SK-N-SH (cell line): ENCODE data around the gene COL24A1. TPM values are rescaled to one million over a fixed set of nuclear protein-coding genes. Genes with fewer than 3 reads are reported as not detected.

ENCODE experiments used
- CTCF ChIA-PET: fragments of 300-600, 350-600 bp; formaldehyde crosslinking; extraction: SDS; loops from one replicate; lab custom pipeline; 2021; lab: Yijun Ruan, JAX
- POLR2A ChIA-PET: fragments of 350-600 bp; sonication (Branson Sonifier 250); formaldehyde crosslinking; extraction: SDS; loops from one replicate; lab custom pipeline; 2020; ENCODE audit warnings: antibody characterized with exemption, inconsistent platforms; lab: Yijun Ruan, JAX
- DNase-seq: peaks from one replicate; pipeline ENCODE4 v3.0.0; 2012
- H2AFZ ChIP-seq: fragments of 200-600 bp; sonication (generic); 2 replicates; pipeline ENCODE4 v1.8.1; 2016; ENCODE audit warnings: antibody characterized with exemption, mild to moderate bottlenecking, low read depth
- H3F3A ChIP-seq: fragments of 200-600 bp; sonication (generic); replicated peaks from 2 replicates; pipeline ENCODE3; 2016; ENCODE audit warnings: antibody characterized with exemption, mild to moderate bottlenecking; ENCODE audit not compliant: insufficient read depth
- H3K27ac ChIP-seq, 2 experiments: fragments of 200-500 bp in 1 of 2; fragments of 200-600 bp in 1 of 2; sonication (Bioruptor generic) in 1 of 2; sonication (generic), shearing (Covaris generic) in 1 of 2; 2 replicates each; pipeline versions ENCODE4 v1.5.1 to v1.6.1; 2014 to 2016; ENCODE audit warnings: low read depth in 2 of 2, inconsistent platforms in 1 of 2, low read length in 1 of 2, mild to moderate bottlenecking in 1 of 2, mixed read lengths in 1 of 2
- H3K27me3 ChIP-seq: fragments of 200-600 bp; sonication (generic), shearing (Covaris generic); 2 replicates; pipeline ENCODE4 v1.6.1; 2016; ENCODE audit warnings: mixed run types; ENCODE audit not compliant: insufficient read depth
- H3K36me3 ChIP-seq, 2 experiments: fragments of 200-500 bp in 1 of 2; fragments of 200-600 bp in 1 of 2; sonication (Bioruptor generic) in 1 of 2; sonication (generic) in 1 of 2; replicated peaks in 1 of 2; 2 replicates each; pipeline versions ENCODE3 to v1.5.1; 2014 to 2016; ENCODE audit warnings: low read length in 1 of 2, mild to moderate bottlenecking in 1 of 2; ENCODE audit not compliant: insufficient read depth in 2 of 2, control insufficient read depth in 1 of 2
- H3K4me1 ChIP-seq, 2 experiments: fragments of 200-500 bp in 1 of 2; fragments of 200-600 bp in 1 of 2; sonication (Bioruptor generic) in 1 of 2; sonication (generic), shearing (Covaris generic) in 1 of 2; 2 replicates each; pipeline versions ENCODE4 v1.5.1 to v1.6.1; 2014 to 2016; ENCODE audit warnings: low read depth in 1 of 2, low read length in 1 of 2, mixed run types in 1 of 2; ENCODE audit not compliant: insufficient read depth in 2 of 2, control insufficient read depth in 1 of 2
- H3K4me2 ChIP-seq: fragments of 200-600 bp; sonication (generic), shearing (Covaris generic); 2 replicates; pipeline ENCODE4 v1.6.1; 2017; ENCODE audit warnings: mixed run types
- H3K4me3 ChIP-seq, 2 experiments: fragments of 200-500 bp in 1 of 2; fragments of 200-600 bp in 1 of 2; sonication (Bioruptor generic) in 1 of 2; sonication (generic), shearing (Covaris generic) in 1 of 2; 2 replicates each; pipeline versions ENCODE4 v1.5.1 to v1.8.1; 2014 to 2016; ENCODE audit warnings: low read depth in 2 of 2, inconsistent platforms in 1 of 2, low read length in 1 of 2, mild to moderate bottlenecking in 1 of 2, mixed read lengths in 1 of 2, moderate library complexity in 1 of 2
- H3K79me2 ChIP-seq: fragments of 200-600 bp; sonication (generic); 2 replicates; pipeline ENCODE4 v1.8.1; 2017; ENCODE audit warnings: mild to moderate bottlenecking; ENCODE audit not compliant: insufficient read depth
- H3K9ac ChIP-seq: fragments of 200-600 bp; sonication (generic); 2 replicates; pipeline ENCODE4 v1.6.1; 2017; ENCODE audit warnings: mixed run types
- H3K9me2 ChIP-seq: fragments of 200-600 bp; sonication (generic); 2 replicates; pipeline ENCODE4 v1.6.1; 2017; ENCODE audit warnings: mixed run types
- H3K9me3 ChIP-seq: fragments of 200-600 bp; sonication (generic); 2 replicates; pipeline ENCODE4 v1.6.1; 2017; ENCODE audit warnings: mixed run types, mild to moderate bottlenecking, moderate library complexity
- H4K20me1 ChIP-seq: fragments of 200-600 bp; sonication (generic); 2 replicates; pipeline ENCODE4 v1.6.1; 2017; ENCODE audit warnings: mild to moderate bottlenecking, mixed run types; ENCODE audit not compliant: insufficient read depth
- EZH2phosphoT487 ChIP-seq: fragments of 200-600 bp; sonication (generic); IDR thresholded peaks from 2 replicates; pipeline ENCODE4 v1.6.1; 2017; ENCODE audit warnings: low read depth, mixed run types, mild to moderate bottlenecking, antibody characterized with exemption, moderate library complexity, borderline replicate concordance
- JUND ChIP-seq: IDR thresholded peaks from 2 replicates; pipeline ENCODE4 v1.4.0; 2012
- POLR2AphosphoS5 ChIP-seq: IDR thresholded peaks from 2 replicates; pipeline ENCODE4 v1.6.1; 2012; ENCODE audit warnings: low read depth, low read length
- RAD21 ChIP-seq: IDR thresholded peaks from 2 replicates; pipeline ENCODE4 v1.6.1; 2012; ENCODE audit warnings: mild to moderate bottlenecking, low read length
- SMC3 ChIP-seq: IDR thresholded peaks from 2 replicates; pipeline ENCODE4 v1.6.1; 2012; ENCODE audit warnings: low read depth, low read length, improper control_type of control experiment
- TCF12 ChIP-seq: IDR thresholded peaks from 2 replicates; pipeline ENCODE4 v1.4.0; 2012
- WGBS: methylation state at CpG from one replicate; pipeline ENCODE4 v1.1.6; 2017; ENCODE audit warnings: low lambda C conversion rate; 5-methylcytosine and 5-hydroxymethylcytosine counted together
- polyA plus RNA-seq, 3 experiments: library from polyadenylated mRNA; depleted of rRNA; stranded (reverse); fragments of >200 nt; gene quantifications; 2 replicates each; pipeline ENCODE4 v1.2.3, GENCODE V29; 2012
- TF ChIP-seq, protein P1 (sequence below): fragments of 200-600 bp; sonication (generic); IDR thresholded peaks from 2 replicates; pipeline ENCODE4 v1.6.1; 2017; ENCODE audit warnings: antibody characterized with exemption, mild to moderate bottlenecking, moderate library complexity

COL24A1 gene
- polyA plus RNA-seq, 1 of the 3 experiments (the other 2 are of a cell fraction) = not detected

DNA sequence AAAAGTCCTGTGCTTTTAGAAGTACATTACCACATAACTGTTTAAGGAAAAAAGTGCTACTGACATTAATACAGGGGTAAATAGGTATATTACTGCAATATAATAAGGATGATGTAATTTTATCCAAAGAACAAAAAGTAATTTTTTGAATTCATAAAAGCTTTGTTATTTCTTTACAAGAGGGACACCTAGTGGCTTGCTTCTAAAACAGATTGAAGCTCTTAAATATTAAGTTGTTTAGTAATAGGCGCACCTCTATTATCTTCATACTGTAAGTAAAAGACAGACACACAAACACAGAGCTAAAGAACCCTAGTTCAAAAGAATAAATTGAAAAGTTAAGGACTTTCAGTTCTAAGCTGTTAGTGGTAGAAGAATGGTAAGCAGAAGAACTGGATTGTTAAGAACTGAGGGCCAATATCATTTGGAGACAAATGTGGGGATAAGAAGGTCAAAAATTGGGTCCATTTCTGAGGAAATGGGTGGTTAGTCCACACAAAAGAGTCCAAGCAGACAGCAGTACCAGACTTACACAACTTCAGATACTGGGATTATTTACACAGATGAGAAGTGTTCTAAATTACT is 463.8 kb downstream of the COL24A1 start:
- peaks cover 9 to 36% of the 10 kb centered on the region in 2 experiments for H3K36me3 ChIP-seq
- H3K4me3 ChIP-seq = no peak overlapping the region
- ChIA-PET CTCF (interaction anchor here (0.6 to 3.7 kb wide), 48 partner anchors 8 to 656 kb away, joined by 3 to 78 read pairs (median 4); partner anchors contain the start of genes BCL10, C1orf52, CCN1 and ZNHIT6), POLR2A (interaction anchor here (1.0 kb wide), 1 partner anchor 385 kb away, joined by 4 read pairs; no protein-coding TSS in a partner anchor)
- no peaks in the 10 kb centered on the region for H3K9me2 ChIP-seq
- no peak overlapping the region for H3K4me2 ChIP-seq
- peaks cover 44% of the 10 kb centered on the region for H3K79me2 ChIP-seq
- no peaks in the 10 kb centered on the region for H3K9me3 ChIP-seq
- H4K20me1 ChIP-seq = no peaks in the 10 kb centered on the region
- WGBS = 87% methylated on average over 1 of the region's 1 CpG
- H3K27ac ChIP-seq = peak overlapping the region in 1 of 2 experiments; percentile 35; a peak in 1 of 4 replicates
- peaks cover 6% of the 10 kb centered on the region in 2 experiments; a peak in 2 of 4 replicates for H3K4me1 ChIP-seq
- peaks cover 14% of the 10 kb centered on the region for H3F3A ChIP-seq
- TF ChIP-seq JUND = no peak
- TF ChIP-seq SMC3 = peak; percentile 41
- TF ChIP-seq, protein P1, sequence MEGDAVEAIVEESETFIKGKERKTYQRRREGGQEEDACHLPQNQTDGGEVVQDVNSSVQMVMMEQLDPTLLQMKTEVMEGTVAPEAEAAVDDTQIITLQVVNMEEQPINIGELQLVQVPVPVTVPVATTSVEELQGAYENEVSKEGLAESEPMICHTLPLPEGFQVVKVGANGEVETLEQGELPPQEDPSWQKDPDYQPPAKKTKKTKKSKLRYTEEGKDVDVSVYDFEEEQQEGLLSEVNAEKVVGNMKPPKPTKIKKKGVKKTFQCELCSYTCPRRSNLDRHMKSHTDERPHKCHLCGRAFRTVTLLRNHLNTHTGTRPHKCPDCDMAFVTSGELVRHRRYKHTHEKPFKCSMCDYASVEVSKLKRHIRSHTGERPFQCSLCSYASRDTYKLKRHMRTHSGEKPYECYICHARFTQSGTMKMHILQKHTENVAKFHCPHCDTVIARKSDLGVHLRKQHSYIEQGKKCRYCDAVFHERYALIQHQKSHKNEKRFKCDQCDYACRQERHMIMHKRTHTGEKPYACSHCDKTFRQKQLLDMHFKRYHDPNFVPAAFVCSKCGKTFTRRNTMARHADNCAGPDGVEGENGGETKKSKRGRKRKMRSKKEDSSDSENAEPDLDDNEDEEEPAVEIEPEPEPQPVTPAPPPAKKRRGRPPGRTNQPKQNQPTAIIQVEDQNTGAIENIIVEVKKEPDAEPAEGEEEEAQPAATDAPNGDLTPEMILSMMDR = peak; percentile 80
- TF ChIP-seq POLR2AphosphoS5 = no peak
- peak; percentile 62 for TF ChIP-seq RAD21
- no peak for DNase-seq
- H3K9ac ChIP-seq = peak overlapping the region; percentile 25; the same call in 1 of the 2 replicates
- H2AFZ ChIP-seq = no peak overlapping the region
- H3K27me3 ChIP-seq = no peaks in the 10 kb centered on the region

DNA sequence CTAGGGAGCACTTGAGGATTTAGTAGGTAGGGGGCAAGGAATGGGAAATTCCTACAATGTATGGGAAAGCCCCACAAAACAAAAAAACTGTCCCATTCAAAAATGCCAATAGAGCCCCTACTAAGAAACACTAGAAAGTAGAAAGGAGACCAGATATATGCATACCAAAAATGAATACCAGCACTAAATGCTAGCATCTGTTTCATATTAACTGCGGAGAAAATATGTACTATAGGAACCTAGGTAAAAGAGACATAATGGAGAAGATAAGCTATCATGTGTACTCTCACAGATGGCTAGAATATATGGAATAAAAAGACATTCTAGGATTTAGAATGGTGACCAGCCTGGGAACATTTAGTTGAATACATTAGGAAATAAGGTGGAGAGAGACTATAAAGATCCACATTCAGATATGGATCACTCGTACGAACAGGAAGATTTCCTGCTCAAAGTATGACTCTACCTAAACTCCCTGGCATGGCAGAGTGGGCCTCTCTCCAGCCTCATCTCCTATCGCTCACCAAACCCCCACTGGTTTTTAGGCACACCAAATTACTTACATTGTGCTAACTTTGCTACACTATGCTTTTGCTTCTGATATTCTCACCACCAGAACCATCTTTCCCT is 466.7 kb downstream of the COL24A1 start:
- Histone ChIP-seq H2AFZ (no peak overlapping the region), H3K79me2 (peaks cover 48% of the 10 kb centered on the region), H3K36me3 (peaks cover 2 to 26% of the 10 kb centered on the region in 2 experiments), H3K4me2 (no peak overlapping the region), H3K27ac (peak overlapping the region in 1 of 2 experiments; percentile 15; a peak in 1 of 4 replicates), H3K9me2 (no peaks in the 10 kb centered on the region), H3K27me3 (no peaks in the 10 kb centered on the region), H4K20me1 (no peaks in the 10 kb centered on the region), H3K4me3 (no peak overlapping the region), H3F3A (peaks cover 14% of the 10 kb centered on the region), H3K9me3 (no peaks in the 10 kb centered on the region), H3K9ac (no peak overlapping the region), H3K4me1 (peaks cover 6% of the 10 kb centered on the region in 2 experiments; a peak in 2 of 4 replicates)
- peak; percentile 14 for DNase-seq
- TF ChIP-seq EZH2phosphoT487 (no peak), RAD21 (no peak), TCF12 (peak; percentile 75)
- WGBS = 74% methylated on average over 4 of the region's 4 CpGs
- CTCF ChIA-PET = interaction anchor here (2.9 to 3.7 kb wide), 2 partner anchors 382 kb away, joined by 15 to 78 read pairs; no protein-coding TSS in a partner anchor
- POLR2A ChIA-PET = no interaction called here
